AG10803 (cell line): ENCODE results near the gene FAM114A2.

Experiments
- DNase-seq: peaks from one replicate; pipeline ENCODE4 v3.0.0; 2010; ENCODE audit warnings: low read depth
- H3K4me3 ChIP-seq: 2 replicates; pipeline ENCODE4 v1.5.1; 2011; ENCODE audit warnings: mild to moderate bottlenecking, low read length, control low read depth
- TF ChIP-seq, protein P1 (sequence below): conservative IDR thresholded peaks from 2 replicates; pipeline ENCODE4 v1.5.1; 2011; ENCODE audit warnings: mild to moderate bottlenecking, low read length, control low read depth, inconsistent platforms

FAM114A2 gene

DNA sequence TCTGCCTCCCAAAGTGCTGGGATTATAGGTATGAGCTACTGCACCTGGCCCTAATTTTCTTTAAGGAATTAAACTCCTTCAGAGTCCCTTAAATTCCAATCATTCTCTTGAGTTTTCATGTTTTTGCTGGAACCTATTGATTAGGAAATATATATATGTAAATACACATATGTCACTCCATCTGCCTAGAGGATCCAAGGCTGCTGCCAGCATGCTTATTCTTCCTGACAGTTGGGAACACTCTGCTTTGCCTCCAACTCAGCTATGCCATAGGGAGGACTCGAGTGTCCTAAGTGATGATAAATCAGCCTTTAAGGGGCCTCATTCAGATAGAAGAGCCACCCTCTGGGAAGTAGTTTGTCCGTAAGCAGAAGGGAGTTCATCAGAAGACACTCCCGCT lies 21.9 kb upstream of the FAM114A2 start:
- TF ChIP-seq, protein P1, sequence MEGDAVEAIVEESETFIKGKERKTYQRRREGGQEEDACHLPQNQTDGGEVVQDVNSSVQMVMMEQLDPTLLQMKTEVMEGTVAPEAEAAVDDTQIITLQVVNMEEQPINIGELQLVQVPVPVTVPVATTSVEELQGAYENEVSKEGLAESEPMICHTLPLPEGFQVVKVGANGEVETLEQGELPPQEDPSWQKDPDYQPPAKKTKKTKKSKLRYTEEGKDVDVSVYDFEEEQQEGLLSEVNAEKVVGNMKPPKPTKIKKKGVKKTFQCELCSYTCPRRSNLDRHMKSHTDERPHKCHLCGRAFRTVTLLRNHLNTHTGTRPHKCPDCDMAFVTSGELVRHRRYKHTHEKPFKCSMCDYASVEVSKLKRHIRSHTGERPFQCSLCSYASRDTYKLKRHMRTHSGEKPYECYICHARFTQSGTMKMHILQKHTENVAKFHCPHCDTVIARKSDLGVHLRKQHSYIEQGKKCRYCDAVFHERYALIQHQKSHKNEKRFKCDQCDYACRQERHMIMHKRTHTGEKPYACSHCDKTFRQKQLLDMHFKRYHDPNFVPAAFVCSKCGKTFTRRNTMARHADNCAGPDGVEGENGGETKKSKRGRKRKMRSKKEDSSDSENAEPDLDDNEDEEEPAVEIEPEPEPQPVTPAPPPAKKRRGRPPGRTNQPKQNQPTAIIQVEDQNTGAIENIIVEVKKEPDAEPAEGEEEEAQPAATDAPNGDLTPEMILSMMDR: no peak
- no peak overlapping the region for H3K4me3 ChIP-seq
- no peak for DNase-seq

DNA sequence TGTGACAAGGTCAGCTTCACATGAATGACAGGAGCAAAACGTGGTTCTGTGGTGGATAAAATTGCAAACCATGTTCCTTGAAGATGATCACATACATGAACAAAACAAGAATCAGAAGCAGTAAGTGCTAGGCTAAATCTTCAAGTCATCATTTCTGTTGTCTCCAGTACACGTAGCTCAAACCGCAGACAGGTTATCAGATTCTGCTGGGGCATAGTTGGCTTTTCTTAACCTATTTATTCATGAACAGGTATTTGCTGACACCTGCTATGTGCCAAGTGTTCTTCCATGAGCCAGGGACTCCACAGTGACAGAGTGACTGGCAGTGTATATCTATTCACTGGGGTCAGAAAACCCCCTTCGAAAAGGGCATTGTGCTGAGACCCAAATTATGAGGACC lies 20.9 kb upstream of the FAM114A2 start:
- TF ChIP-seq, protein P1: no peak
- no peak for DNase-seq
- no peak overlapping the region for H3K4me3 ChIP-seq

- TF ChIP-seq, protein P1: no peak
- no peak for DNase-seq
- H3K4me3 ChIP-seq: no peak overlapping the region
Observed at GRCh38 chr5:154059039-154059430, 20.3 kb upstream of the FAM114A2 start.

GRCh38 chr5:154058055-154059038 lies 19.6 kb upstream of the FAM114A2 start:
- TF ChIP-seq, protein P1: no peak
- DNase-seq: no peak
- H3K4me3 ChIP-seq: no peak overlapping the region

- TF ChIP-seq, protein P1: no peak
- H3K4me3 ChIP-seq: no peak overlapping the region
- no peak for DNase-seq
Observed at GRCh38 chr5:154055201-154055600, 16.5 kb upstream of the FAM114A2 start.

GRCh38 chr5:154053468-154053867 lies 14.8 kb upstream of the FAM114A2 start:
- no peak for DNase-seq
- H3K4me3 ChIP-seq: no peak overlapping the region
- TF ChIP-seq, protein P1: no peak

GRCh38 chr5:154049636-154050035 lies 10.9 kb upstream of the FAM114A2 start:
- TF ChIP-seq, protein P1: no peak
- DNase-seq: no peak

More at GRCh38 chr5:154049636-154050035, 10.9 kb upstream of the FAM114A2 start:
- no peak overlapping the region for H3K4me3 ChIP-seq
